ENCODE results near the gene ADGRD1. TPM values are rescaled to one million over a fixed set of nuclear protein-coding genes. Genes with fewer than 3 reads are reported as not detected.

ADGRD1 gene
- total RNA-seq, 6 experiments from 2014 or later: not detected

DNA sequence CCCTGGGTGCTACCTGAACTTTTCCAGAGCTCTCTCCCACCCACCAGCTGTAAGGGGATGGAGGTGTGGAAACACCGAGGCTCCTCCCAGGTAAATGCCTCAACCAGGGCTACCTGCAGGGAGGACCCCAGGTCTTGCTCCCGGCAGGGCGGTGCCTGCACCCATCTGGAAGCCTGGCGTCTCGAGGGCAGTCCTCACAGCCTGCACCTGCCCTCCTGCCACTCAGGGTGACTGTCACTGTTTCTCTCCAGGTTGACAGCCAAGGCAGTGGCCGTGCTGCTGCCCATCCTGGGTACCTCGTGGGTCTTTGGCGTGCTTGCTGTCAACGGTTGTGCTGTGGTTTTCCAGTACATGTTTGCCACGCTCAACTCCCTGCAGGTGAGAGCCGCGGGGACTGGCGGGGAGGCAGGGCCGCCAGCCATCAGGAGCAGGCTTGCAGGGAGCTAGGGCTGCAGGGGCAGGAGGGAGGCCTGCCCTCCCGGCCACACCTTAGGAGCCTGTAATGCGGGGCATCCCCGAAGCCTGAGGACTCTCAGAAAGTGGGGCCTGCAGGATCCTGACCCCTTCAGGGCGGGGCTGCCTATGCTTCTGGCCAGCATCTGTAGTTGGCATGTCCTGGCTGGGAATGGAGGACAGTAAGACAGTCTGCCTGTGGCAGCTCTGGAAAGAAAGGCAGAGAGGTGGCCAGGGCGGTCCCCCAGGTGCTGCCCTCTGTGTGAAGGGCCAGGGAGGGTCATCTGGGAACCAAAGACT lies 182.3 kb downstream of the ADGRD1 start:
- Mint-ChIP-seq H3K36me3 (ENCODE audit: low read depth) (peaks cover 3% of the 10 kb centered on the region; the same call in 1 of the 2 replicates), H3K9me3 (peaks cover 45% of the 10 kb centered on the region), H3K27me3 (ENCODE audit: insufficient read depth) (no peaks in the 10 kb centered on the region; the same call in none of the 2 replicates), H3K4me1 (ENCODE audit: low read depth) (no peaks in the 10 kb centered on the region), H3K4me3 (no peak overlapping the region), H3K27ac (no peak overlapping the region)
- no peak for DNase-seq
- no peak for TF ChIP-seq CTCF (IDR thresholded peaks at IDR 0.05)

DNA sequence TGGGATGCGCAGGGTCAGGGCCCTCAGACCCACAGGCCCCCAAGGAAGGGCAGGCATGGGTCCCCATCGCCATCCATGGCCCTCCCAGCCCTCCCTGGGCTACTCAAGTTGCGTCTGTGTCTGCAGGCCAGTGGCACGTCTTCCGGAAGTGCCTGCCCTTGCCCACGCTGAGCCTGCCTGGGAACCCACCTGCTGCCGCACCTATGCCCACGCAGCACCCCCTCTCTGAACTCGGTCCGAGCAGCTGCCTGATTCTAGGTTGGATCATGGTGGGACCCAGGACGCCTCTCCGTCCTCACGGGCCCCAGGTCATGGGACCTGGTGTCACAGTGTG lies 182.8 kb downstream of the ADGRD1 start:
- no peak for TF ChIP-seq CTCF (IDR thresholded peaks at IDR 0.05)
- no peak overlapping the region for H3K27ac Mint-ChIP-seq
- no peak for DNase-seq
- H3K4me1 Mint-ChIP-seq (ENCODE audit: low read depth): no peaks in the 10 kb centered on the region
- no peak overlapping the region for H3K4me3 Mint-ChIP-seq
- H3K36me3 Mint-ChIP-seq (ENCODE audit: low read depth): peaks cover 3% of the 10 kb centered on the region; the same call in 1 of the 2 replicates
- H3K9me3 Mint-ChIP-seq: peaks cover 46% of the 10 kb centered on the region
- H3K27me3 Mint-ChIP-seq (ENCODE audit: insufficient read depth): no peaks in the 10 kb centered on the region; the same call in none of the 2 replicates

DNA sequence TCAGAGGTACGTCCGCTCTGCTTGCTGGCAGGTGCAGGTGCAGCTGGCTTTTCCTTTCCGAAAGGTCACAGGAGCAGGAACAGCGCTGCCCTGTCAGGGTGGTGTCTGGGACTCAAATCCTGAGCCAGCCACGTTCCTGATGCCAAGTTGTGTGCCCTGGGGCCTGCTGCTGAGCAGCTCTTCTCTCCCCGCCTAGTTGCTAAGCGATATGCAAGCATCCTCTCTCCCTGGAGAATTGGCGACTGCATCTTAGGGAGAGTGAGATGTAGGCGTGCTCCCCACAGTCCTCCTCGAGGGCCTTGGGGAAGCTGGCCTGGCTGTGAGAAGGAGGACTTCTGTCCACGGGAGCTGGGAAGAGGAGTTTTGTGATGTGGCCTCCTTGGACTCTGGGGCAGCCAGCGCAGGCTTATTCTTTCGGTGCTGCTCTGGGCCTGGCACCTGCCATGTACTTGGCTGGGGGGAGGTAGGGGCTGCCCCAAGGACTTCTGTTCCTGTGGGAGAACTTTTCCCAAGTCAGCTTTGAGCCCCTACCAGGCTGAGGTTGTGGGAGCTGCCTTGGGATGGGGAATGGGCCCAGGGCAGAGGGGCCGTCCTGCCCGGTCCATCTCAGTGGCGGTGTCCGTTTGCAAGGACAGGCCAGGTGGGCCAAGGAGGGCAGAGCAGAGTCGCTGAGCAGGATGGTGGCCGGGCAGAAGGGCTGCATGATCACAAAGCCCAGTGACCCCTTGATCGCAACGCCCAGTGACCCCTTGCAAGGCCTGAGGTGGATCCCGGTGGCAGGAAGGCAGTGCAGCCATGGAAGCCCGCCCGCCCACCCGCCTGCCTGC lies 183.5 kb downstream of the ADGRD1 start:
- Mint-ChIP-seq H3K4me1 (ENCODE audit: low read depth) (no peaks in the 10 kb centered on the region), H3K36me3 (ENCODE audit: low read depth) (peaks cover 3% of the 10 kb centered on the region; the same call in 1 of the 2 replicates), H3K4me3 (no peak overlapping the region), H3K9me3 (peaks cover 46% of the 10 kb centered on the region), H3K27ac (no peak overlapping the region), H3K27me3 (ENCODE audit: insufficient read depth) (no peaks in the 10 kb centered on the region; the same call in none of the 2 replicates)
- DNase-seq: no peak
- no peak for TF ChIP-seq CTCF (IDR thresholded peaks at IDR 0.05)

DNA sequence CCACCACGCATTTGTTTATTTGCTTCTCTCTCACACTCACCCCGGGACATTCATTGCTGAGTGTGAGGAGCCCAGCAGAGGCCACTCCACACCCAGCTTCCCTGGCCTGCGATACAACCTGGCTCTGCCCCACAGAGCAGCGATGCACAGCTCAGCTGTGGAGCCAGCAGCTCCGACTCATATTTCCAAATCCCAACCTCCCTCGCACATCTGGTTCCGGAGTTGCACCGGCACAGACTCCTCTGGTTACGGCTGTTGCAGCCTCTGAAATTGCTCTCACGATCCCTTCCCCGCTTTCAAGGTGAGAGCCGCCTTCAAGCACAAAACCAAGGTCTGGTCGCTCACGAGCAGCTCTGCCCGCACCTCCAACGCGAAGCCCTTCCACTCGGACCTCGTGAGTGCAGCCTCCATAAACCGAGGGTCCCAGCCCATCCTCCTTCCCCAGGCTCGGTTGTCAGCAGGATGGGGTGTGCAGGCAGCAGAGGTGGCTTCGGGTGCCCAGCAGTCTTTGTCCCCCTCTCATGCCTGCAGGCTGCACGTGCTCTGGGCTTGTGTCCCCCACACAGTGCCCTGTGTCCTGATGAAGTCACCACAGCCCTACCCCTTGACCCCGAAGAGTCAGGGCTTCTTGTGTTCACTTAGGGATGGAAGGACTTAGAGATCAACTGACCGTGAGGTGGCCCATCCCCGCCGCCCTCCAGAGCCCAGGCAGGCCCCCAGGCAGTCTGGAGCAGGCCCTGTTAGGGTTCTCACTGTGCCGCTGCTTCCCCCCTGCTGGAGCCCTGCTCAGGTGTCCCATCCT lies 184.3 kb downstream of the ADGRD1 start:
- Mint-ChIP-seq H3K36me3 (ENCODE audit: low read depth) (peaks cover 3% of the 10 kb centered on the region; the same call in 1 of the 2 replicates), H3K4me3 (no peak overlapping the region), H3K4me1 (ENCODE audit: low read depth) (no peaks in the 10 kb centered on the region), H3K27me3 (ENCODE audit: insufficient read depth) (no peaks in the 10 kb centered on the region; the same call in none of the 2 replicates), H3K27ac (no peak overlapping the region), H3K9me3 (peaks cover 46% of the 10 kb centered on the region)
- TF ChIP-seq CTCF (IDR thresholded peaks at IDR 0.05): no peak
- no peak for DNase-seq

GRCh38 chr12:131138638-131139362 lies 185.1 kb downstream of the ADGRD1 start:
- Mint-ChIP-seq H3K4me3 (no peak overlapping the region), H3K9me3 (peaks cover 51% of the 10 kb centered on the region), H3K36me3 (ENCODE audit: low read depth) (peaks cover 3% of the 10 kb centered on the region; the same call in 1 of the 2 replicates), H3K27me3 (ENCODE audit: insufficient read depth) (no peaks in the 10 kb centered on the region; the same call in none of the 2 replicates), H3K27ac (no peak overlapping the region), H3K4me1 (ENCODE audit: low read depth) (no peaks in the 10 kb centered on the region)
- TF ChIP-seq CTCF (IDR thresholded peaks at IDR 0.05): no peak
- DNase-seq: no peak
